ENCODE measurements around the gene HPN.

Gene HPN

DNA sequence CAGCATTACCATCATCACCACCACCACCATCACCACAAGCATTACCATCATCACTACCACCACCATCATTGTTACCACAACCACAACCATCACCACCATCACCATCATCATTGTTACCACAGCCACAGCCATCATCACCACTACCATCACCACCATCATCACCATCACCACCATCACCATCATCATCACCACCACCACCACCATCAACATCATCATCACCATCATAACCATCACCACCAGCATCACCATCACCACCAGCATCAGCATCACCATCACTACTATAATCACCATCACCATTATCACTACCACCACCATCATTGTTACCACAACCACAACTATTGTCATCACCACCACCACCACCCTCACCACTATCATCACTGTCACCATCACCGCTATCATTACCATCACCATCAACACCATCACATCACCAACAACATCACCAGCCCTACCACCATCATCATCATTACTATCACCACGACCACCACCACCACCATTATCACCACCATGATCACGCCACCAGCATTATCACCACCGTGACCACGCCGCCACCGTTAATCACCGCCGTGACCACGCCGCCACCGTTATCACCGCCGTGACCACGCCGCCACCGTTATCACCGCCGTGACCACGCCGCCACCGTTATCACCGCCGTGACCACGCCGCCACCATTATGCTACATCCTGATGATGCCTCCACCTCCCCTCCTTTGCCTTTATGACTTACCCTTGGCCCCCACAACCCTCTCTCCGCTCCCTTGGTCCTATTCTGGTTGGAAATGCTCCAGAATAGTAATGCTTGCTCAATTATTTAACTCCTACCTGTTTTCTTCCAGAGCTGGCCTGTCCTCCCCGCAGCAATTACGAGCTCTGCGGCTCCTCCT is 64.1 kb downstream of the HPN start:
- no peak for DNase-seq (ENCODE audit: low spot score)

DNA sequence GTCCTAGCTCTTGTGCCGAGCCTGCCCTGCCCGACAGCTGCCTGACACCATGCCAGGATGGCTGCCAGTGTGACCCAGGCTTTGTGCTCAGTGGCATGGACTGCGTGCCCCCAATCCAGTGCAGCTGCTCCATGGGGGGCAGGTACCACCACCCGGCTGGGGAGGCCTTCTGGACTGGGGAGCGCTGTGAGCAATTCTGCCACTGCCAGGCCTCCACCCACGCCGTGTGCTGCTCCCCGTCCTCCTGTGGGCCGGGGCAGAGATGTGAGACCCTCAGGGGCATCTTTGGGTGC is 64.7 kb downstream of the HPN start:
- no peak for DNase-seq (ENCODE audit: low spot score)

DNA sequence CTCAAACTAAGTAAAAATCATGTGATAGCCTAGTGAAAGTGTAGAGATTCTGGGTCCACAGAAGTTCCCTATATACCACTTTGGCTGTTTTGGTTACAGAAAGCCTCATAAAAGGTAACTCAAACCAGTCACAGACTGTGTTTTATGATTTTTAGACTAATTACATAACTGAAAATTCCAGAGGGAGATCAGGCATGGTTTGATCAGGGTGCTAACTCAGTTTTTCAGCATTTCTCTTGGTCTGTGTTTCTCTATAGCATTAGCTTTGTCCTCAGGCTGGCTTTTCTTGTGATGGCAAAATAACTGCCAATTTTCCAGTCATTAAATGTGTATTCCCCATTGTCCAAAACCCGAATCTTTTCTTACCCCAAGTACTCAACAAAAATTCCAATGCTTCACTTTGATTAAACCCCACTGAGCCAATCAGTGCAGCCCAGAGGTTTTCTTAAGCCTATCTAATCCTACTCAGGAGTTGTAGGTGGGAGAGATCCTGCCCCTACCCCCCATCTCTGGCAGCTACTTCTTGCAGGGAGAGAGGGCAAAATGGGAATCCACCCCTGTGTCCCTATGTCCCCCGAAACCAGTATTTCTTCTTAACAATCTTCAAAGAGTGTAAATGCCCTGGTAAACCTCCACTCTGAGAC is 65.5 kb downstream of the HPN start:
- no peak for DNase-seq (ENCODE audit: low spot score)

DNA sequence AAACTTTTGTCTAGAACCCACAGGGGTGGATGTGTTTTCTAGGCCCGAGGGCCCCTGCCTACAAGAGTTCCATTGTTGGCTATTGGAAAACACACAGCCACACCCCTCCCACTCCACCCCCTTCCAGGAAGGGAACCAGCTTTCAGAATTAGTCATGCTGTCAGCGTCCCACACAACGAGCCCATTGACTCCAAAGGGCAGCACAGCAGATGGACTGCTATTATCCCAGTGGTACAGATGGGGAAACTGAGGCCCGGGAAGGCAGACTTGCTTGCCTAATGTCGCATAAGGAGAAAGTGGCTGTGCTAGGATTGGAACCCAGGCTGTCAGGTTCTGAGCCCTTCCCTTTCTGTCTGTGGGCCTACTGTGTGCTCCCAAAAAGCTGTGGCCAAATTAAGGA is 66.0 kb downstream of the HPN start:
- DNase-seq (ENCODE audit: low spot score), result no peak

DNA sequence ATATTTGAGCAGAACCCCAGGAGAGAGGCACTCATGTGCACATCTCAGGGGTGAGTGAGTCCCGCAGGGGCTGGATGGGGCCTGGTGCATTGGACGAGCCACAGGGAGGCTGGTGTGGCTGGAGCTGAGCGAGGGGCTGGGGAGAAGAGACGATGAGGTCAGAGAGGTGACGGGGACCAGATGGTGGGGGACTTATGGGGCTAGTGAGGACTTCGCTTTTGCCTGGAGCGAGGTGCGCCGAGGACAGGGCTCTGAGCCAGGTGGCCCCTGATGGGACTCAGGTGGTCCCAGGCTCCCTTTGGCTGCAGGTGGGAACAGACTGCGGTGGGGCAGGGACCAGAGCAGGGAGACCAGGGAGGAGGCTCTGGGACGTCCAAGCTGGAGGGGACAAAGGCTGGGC is 67.2 kb downstream of the HPN start:
- DNase-seq (ENCODE audit: low spot score), result no peak

DNA sequence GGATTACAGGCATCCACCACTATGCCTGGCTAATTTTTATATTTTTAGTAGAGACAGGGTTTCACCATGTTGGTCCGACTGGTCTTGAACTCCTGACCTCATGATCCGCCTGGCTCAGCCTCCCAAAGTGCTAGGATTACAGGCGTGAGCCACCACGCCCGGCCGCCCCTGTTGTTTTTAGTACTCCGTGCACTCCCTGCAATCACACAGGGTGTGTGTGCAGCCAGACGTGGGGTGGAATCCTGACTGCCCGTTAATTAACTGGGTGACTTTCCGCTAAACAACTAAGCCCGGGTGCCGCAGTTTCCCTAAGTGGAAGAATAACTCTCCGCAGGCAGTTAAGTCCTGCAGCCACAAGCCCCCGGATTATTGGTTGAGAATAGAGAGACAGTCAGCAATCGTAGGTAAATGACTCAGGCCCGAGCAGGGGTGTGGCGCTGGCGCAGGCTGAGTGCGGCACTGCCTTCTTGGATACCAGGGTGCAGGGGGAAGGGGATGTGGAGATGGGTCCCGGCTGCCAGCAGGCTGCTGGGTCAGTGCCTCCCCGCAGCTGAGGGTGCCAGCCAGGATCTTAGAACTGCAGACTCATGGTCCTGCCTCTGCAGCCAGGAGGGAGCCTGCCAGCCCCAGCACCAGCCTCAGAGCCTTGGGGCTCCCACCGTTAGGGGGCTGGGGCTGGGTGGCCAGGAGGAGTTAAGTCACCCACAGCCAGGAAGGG is 68.0 kb downstream of the HPN start:
- DNase-seq (ENCODE audit: low spot score), result no peak

DNA sequence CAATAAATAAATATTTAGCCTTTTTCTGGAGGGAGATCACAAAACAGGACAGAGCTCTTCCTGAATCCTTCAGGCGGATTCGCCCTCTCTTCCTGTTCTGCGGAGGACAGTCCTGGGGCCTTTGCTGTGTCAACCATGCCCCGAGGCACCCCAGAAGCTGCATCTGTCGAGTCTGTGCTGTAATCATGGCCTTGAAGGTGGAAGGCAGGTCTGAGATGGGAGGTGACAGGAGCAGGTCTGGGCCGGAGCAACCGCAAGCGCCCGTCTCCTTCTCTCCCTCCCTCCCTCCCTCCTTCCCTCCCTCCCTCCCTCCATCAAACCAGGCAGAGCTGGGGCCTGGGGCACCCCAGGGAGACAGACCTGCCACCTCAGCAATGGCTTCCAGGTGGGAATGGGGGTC is 69.5 kb downstream of the HPN start:
- DNase-seq (ENCODE audit: low spot score), result no peak

DNA sequence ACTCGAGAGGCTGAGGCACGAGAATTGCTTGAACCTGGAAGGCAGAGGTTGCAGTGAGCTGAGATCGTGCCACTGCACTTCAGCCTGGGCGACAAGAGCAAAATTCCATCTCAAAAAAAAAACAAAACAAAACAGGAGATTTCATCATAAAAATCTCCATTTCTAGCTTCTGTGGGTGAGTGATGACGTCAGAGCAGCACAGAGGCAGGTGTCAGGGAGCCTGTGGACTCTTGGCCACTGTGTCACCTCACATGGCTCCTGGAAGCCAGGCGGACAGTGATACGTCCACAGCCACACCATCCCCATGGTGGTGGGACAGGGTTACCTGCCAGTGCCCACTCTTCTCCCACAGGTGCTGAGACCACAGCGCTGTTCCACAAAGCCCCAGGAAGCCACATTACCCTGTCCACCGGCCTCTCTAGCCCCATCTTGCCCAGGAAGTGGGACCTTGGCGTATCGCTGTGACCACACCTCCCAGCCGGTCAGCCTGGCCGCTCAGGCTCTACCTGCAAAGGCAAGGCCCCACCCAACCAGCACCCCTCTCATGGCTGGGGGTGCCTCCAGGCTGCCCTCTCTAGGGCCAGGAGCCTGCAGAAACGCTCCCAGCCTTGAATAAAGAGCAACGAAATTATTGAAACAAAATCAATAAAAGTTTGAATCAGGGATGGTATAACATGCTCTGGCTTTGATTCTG is 71.6 kb downstream of the HPN start:
- no peak for DNase-seq (ENCODE audit: low spot score)

DNA sequence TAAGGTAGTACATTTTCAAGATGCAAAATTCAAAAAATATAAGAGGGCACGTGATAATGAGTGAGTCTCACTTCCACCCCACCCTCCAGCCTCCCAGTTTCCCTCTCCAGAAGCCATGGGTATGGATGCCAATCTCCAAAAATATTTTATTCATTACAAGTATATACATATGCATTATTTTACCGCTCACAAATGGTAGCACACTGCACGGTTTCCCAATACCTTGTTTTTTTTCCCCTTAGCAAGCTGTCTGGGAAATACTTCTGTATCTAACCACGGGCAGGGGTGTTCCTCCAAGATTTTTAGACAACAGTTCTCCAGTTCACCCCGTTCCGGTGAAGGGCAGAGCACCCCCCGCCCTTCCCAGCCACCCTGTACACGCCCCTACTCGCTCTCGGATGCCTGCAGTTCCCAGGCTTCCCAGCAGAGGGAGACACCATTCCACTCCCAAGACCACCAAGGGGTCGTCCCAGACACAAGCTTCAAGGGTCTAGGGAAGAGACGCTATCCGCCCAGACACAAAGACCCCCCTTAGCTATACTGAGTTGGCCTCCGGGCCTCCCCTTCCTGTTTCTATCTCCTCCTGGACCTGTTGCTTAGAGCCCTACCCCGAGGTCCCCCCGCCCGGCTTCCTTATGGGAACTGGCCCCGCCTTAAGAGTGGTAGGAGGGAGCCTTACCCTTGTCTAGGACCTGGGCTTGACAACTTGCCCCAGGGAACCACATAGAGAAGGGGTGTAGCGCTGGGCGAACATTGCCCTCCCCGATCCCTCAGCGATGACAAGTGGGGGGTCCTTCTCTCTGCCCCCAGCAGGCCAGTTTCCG is 73.0 kb downstream of the HPN start:
- DNase-seq (ENCODE audit: low spot score), result peak; percentile 83

DNA sequence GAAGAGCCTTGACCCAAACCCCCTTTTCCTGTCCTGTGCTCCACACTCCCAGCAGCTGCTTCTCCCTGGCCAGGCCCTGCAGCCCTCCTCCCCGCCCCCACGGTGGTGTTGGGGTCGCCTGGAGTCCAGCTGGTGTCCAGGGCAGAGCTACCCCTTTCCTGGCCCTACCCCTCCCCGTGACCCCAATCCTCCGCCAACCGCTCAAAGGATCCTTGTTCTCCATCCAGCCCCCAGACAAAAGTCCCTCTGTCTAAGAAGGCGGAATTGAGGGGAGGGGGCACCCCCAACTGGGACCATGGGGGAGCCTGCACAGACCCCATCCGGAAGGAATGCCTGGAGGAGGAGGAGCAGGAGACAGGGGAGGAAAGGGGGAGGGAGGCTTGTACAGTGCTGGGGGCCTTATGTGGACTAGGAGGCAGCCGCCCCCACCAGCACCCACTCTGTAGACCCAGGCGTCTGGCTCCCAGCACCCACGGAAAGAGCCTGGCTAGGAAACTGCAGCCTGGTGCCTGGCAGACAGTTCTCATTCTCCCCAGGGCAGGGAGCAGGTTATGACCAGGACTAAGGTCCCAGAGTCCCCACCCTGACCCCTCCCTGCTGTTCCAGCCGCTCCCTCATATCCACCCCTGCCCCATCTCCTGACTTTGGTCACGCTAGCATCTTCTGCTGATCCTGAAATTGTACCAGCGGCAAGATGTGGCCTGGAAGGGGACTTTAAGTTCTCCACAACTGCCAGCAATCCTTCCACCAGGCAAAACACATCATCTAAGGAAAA is 73.8 kb downstream of the HPN start, which contains the start of gene FXYD3:
FXYD3 (plus strand) TSS at position 647 of the 775 bp plus-strand sequence. CDS start 3,554 bp downstream, outside the sequence.
- no peak for DNase-seq (ENCODE audit: low spot score)
